ENCODE data around the gene WNT2B. TPM values are rescaled to one million over a fixed set of nuclear protein-coding genes. Genes with fewer than 3 reads are reported as not detected.

The WNT2B gene
- total and polyA plus RNA-seq, 9 of the 15 experiments (the other 6 are each of a cell fraction or from before 2014, with no cell fraction given): 0.02 to 0.06 (median 0.04) TPM; not detected in 3

DNA sequence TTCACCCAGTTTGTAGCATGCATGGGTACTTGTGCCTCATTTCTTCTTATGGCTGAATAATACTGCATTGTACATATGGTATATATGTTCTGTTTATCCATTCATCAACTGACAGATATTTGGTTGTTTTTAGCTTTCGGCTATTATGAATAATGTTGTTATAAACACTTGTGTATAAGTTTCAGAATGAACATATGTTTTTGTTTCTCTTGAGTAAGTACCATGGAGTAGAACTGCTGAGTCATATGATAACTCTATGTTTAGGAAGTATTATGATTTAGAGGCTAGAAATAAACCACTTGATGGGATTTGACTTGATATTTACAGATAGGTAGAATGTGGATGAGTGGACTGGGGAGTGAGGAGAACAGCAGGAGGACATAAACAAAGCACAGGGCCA lies 48.6 kb downstream of the WNT2B start (continued):
- TF ChIP-seq HDAC8 (tag; IDR thresholded peaks at IDR 0.05): no peak
- TF ChIP-seq, protein P1, sequence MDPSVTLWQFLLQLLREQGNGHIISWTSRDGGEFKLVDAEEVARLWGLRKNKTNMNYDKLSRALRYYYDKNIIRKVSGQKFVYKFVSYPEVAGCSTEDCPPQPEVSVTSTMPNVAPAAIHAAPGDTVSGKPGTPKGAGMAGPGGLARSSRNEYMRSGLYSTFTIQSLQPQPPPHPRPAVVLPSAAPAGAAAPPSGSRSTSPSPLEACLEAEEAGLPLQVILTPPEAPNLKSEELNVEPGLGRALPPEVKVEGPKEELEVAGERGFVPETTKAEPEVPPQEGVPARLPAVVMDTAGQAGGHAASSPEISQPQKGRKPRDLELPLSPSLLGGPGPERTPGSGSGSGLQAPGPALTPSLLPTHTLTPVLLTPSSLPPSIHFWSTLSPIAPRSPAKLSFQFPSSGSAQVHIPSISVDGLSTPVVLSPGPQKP (CRISPR knock-in tag; IDR thresholded peaks at IDR 0.05): no peak
- TF ChIP-seq ZBTB1 (CRISPR knock-in tag; IDR thresholded peaks at IDR 0.05; ENCODE audit: borderline replicate concordance, low read depth): no peak
- TF ChIP-seq NBN (IDR thresholded peaks at IDR 0.05; ENCODE audit: low read depth): no peak
- TF ChIP-seq, protein P2, sequence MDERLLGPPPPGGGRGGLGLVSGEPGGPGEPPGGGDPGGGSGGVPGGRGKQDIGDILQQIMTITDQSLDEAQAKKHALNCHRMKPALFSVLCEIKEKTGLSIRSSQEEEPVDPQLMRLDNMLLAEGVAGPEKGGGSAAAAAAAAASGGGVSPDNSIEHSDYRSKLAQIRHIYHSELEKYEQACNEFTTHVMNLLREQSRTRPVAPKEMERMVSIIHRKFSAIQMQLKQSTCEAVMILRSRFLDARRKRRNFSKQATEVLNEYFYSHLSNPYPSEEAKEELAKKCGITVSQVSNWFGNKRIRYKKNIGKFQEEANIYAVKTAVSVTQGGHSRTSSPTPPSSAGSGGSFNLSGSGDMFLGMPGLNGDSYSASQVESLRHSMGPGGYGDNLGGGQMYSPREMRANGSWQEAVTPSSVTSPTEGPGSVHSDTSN (CRISPR knock-in tag; IDR thresholded peaks at IDR 0.05; ENCODE audit: low read depth): no peak
- TF ChIP-seq, protein P2 (tag; conservative IDR thresholded peaks at IDR 0.05; ENCODE audit: low read depth): peak; percentile 32; the same call in 1 of the 2 replicates
- TF ChIP-seq ZNF717 (CRISPR knock-in tag; IDR thresholded peaks at IDR 0.05): no peak
- no peak for TF ChIP-seq ASH1L (IDR thresholded peaks at IDR 0.05; ENCODE audit: borderline replicate concordance, low read depth, partially characterized antibody)
- TF ChIP-seq XRCC4 (IDR thresholded peaks at IDR 0.05; ENCODE audit: extremely low read depth, insufficient read depth, insufficient read length): no peak
- TF ChIP-seq ZNF316 (IDR thresholded peaks at IDR 0.05): peak; percentile 98
- TF ChIP-seq ZNF76 (CRISPR knock-in tag; IDR thresholded peaks at IDR 0.05; ENCODE audit: borderline replicate concordance): no peak
- no peak for TF ChIP-seq STAT5B (CRISPR knock-in tag; IDR thresholded peaks at IDR 0.05)
- TF ChIP-seq EP400 (IDR thresholded peaks at IDR 0.05): 0 out of 2 replicates have a peak, but pooled peaks have one; percentile 14
- TF ChIP-seq, protein P3, sequence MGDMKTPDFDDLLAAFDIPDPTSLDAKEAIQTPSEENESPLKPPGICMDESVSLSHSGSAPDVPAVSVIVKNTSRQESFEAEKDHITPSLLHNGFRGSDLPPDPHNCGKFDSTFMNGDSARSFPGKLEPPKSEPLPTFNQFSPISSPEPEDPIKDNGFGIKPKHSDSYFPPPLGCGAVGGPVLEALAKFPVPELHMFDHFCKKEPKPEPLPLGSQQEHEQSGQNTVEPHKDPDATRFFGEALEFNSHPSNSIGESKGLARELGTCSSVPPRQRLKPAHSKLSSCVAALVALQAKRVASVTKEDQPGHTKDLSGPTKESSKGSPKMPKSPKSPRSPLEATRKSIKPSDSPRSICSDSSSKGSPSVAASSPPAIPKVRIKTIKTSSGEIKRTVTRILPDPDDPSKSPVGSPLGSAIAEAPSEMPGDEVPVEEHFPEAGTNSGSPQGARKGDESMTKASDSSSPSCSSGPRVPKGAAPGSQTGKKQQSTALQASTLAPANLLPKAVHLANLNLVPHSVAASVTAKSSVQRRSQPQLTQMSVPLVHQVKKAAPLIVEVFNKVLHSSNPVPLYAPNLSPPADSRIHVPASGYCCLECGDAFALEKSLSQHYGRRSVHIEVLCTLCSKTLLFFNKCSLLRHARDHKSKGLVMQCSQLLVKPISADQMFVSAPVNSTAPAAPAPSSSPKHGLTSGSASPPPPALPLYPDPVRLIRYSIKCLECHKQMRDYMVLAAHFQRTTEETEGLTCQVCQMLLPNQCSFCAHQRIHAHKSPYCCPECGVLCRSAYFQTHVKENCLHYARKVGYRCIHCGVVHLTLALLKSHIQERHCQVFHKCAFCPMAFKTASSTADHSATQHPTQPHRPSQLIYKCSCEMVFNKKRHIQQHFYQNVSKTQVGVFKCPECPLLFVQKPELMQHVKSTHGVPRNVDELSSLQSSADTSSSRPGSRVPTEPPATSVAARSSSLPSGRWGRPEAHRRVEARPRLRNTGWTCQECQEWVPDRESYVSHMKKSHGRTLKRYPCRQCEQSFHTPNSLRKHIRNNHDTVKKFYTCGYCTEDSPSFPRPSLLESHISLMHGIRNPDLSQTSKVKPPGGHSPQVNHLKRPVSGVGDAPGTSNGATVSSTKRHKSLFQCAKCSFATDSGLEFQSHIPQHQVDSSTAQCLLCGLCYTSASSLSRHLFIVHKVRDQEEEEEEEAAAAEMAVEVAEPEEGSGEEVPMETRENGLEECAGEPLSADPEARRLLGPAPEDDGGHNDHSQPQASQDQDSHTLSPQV (IDR thresholded peaks at IDR 0.05): no peak
- no peak for TF ChIP-seq DMBX1 (CRISPR knock-in tag; IDR thresholded peaks at IDR 0.05; ENCODE audit: borderline replicate concordance)
- no peak for TF ChIP-seq NR4A1 (CRISPR knock-in tag; IDR thresholded peaks at IDR 0.05)
- no peak for TF ChIP-seq NR4A1 (tag; IDR thresholded peaks at IDR 0.05)
- TF ChIP-seq, protein P4, sequence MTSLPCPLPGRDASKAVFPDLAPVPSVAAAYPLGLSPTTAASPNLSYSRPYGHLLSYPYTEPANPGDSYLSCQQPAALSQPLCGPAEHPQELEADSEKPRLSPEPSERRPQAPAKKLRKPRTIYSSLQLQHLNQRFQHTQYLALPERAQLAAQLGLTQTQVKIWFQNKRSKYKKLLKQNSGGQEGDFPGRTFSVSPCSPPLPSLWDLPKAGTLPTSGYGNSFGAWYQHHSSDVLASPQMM (CRISPR knock-in tag; IDR thresholded peaks at IDR 0.05): no peak
- no peak for TF ChIP-seq KDM4B (IDR thresholded peaks at IDR 0.05; ENCODE audit: borderline replicate concordance in 2 of 2, low read depth in 1 of 2)
- TF ChIP-seq, protein P5, sequence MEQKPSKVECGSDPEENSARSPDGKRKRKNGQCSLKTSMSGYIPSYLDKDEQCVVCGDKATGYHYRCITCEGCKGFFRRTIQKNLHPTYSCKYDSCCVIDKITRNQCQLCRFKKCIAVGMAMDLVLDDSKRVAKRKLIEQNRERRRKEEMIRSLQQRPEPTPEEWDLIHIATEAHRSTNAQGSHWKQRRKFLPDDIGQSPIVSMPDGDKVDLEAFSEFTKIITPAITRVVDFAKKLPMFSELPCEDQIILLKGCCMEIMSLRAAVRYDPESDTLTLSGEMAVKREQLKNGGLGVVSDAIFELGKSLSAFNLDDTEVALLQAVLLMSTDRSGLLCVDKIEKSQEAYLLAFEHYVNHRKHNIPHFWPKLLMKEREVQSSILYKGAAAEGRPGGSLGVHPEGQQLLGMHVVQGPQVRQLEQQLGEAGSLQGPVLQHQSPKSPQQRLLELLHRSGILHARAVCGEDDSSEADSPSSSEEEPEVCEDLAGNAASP (IDR thresholded peaks at IDR 0.05): no peak

All from K562 (cell line).